Suprapubic skin (tissue), 4 donors: ENCODE measurements around the gene CADPS2.

Source experiments
- CTCF ChIP-seq, 2 donors: fragments of 200-600 bp in 1 of 2; fragments of 450-650 bp in 1 of 2; sonication (generic) in 1 of 2; IDR thresholded peaks; one replicate each; pipeline ENCODE4 v1.5.1; 2016 to 2019; ENCODE audit warnings: antibody characterized with exemption in 2 of 2, mild to moderate bottlenecking in 1 of 2, moderate library complexity in 1 of 2
- EP300 ChIP-seq: sonication (generic); formaldehyde crosslinking; IDR thresholded peaks from one replicate; pipeline ENCODE4 v1.6.1; 2017; ENCODE audit warnings: antibody characterized with exemption
- POLR2A ChIP-seq, 2 donors: fragments of 450-650 bp; IDR thresholded peaks; one replicate each; pipeline ENCODE4 v1.6.1; 2017; ENCODE audit warnings: antibody characterized with exemption in 2 of 2, mild to moderate bottlenecking in 2 of 2, moderate library complexity in 2 of 2
- POLR2AphosphoS5 ChIP-seq, 3 donors: sonication (generic); formaldehyde crosslinking; IDR thresholded peaks; one replicate each; pipeline ENCODE4 v1.6.1; 2017; ENCODE audit warnings: antibody characterized with exemption in 3 of 3

- TF ChIP-seq CTCF (IDR thresholded peaks at IDR 0.05) (no peak), POLR2AphosphoS5 (IDR thresholded peaks at IDR 0.05) (no peak), POLR2A (IDR thresholded peaks at IDR 0.05) (no peak), EP300 (no peak)
Measured at GRCh38 chr7:122298618-122299017, 587.6 kb downstream of the CADPS2 start.
